GM19328 (cell line): Measurements from ENCODE around the gene RABGAP1L.
"Not testable (repeated sequence)": the region's sequence is repeated elsewhere in the genome, so short reads cannot be mapped to it uniquely, and the experiment has no call there.

Experiments used
- ATAC-seq: cut with Tn5 transposase; IDR thresholded peaks from one replicate; pipeline ENCODE4 v1.9.1; 2021; ENCODE audit warnings: mild to moderate bottlenecking, moderate library complexity; ENCODE audit not compliant: unreplicated experiment

Gene RABGAP1L

GRCh38 chr1:174839211-174839610, 679.9 kb downstream of the RABGAP1L start:
- ATAC-seq: no peak

GRCh38 chr1:174841747-174842146, 682.4 kb downstream of the RABGAP1L start:
- no peak for ATAC-seq

GRCh38 chr1:174848593-174849560, 689.6 kb downstream of the RABGAP1L start:
- ATAC-seq: not testable (repeated sequence)

GRCh38 chr1:174850726-174851125, 691.4 kb downstream of the RABGAP1L start:
- ATAC-seq: no peak

- ATAC-seq: no peak
Observed at GRCh38 chr1:174858301-174858700, 699.0 kb downstream of the RABGAP1L start.

- no peak for ATAC-seq
Observed at GRCh38 chr1:174870319-174870718, 711.0 kb downstream of the RABGAP1L start.

- ATAC-seq: no peak
Observed at GRCh38 chr1:174871886-174872285, 712.6 kb downstream of the RABGAP1L start.

- ATAC-seq: no peak
Observed at GRCh38 chr1:174872615-174873058, 713.3 kb downstream of the RABGAP1L start.

- ATAC-seq: peak; percentile 63
Observed at GRCh38 chr1:174874331-174875053, 715.2 kb downstream of the RABGAP1L start.

GRCh38 chr1:174875306-174875705, 716.0 kb downstream of the RABGAP1L start:
- no peak for ATAC-seq

GRCh38 chr1:174877208-174877673, 717.9 kb downstream of the RABGAP1L start:
- no peak for ATAC-seq

GRCh38 chr1:174880171-174880570, 720.9 kb downstream of the RABGAP1L start:
- no peak for ATAC-seq

- ATAC-seq: no peak
Observed at GRCh38 chr1:174883409-174883808, 724.1 kb downstream of the RABGAP1L start.

- ATAC-seq: no peak
Observed at GRCh38 chr1:174884038-174884437, 724.7 kb downstream of the RABGAP1L start.

- no peak for ATAC-seq
Observed at GRCh38 chr1:174884566-174884965, 725.2 kb downstream of the RABGAP1L start.

GRCh38 chr1:174890024-174890423, 730.7 kb downstream of the RABGAP1L start:
- no peak for ATAC-seq

GRCh38 chr1:174892016-174892415, 732.7 kb downstream of the RABGAP1L start:
- no peak for ATAC-seq

- ATAC-seq: no peak
Observed at GRCh38 chr1:174894117-174894762, 734.9 kb downstream of the RABGAP1L start.

- ATAC-seq: not testable (repeated sequence)
Observed at GRCh38 chr1:174895610-174896009, 736.3 kb downstream of the RABGAP1L start.

- no peak for ATAC-seq
Observed at GRCh38 chr1:174898102-174898797, 738.9 kb downstream of the RABGAP1L start.
